HG02642 (cell line): ENCODE measurements around the gene MYO1D.
"Not testable (repeated sequence)": the region's sequence is repeated elsewhere in the genome, so short reads cannot be mapped to it uniquely, and the experiment has no call there.

ENCODE experiments used
- ATAC-seq: cut with Tn5 transposase; IDR thresholded peaks from one replicate; pipeline ENCODE4 v1.9.1; 2021; ENCODE audit warnings: mild to moderate bottlenecking; ENCODE audit not compliant: unreplicated experiment, poor library complexity

Gene MYO1D

DNA sequence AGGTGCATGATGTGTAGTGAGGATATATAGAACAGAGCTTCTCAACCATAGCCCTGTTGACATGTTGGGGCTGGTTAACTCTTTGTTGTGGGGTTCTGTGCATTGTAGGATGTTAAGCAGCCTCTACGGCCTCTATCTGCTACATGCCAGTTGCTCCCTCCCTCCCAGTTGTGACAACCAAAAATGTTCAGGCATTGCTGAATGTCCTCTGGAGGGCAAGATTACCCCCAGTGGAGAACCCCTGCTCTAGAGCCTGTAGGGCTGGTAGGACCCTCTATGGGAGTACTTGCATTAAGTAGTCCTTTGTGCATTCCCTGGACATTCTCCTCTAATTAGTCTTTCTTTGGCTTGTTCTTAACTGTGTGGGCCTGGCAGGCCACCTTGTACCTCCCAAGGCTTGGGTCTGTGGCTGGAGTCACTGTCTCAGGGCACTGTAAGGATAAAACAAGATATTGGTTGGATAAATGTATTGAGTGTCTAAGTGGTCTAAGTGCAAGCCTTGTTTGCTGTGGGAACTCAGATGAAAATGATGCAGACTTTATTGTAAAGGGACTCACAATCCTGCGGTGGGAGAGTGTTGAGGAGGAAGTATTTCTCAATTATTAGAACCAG is 19.8 kb upstream of the MYO1D start:
- no peak for ATAC-seq

DNA sequence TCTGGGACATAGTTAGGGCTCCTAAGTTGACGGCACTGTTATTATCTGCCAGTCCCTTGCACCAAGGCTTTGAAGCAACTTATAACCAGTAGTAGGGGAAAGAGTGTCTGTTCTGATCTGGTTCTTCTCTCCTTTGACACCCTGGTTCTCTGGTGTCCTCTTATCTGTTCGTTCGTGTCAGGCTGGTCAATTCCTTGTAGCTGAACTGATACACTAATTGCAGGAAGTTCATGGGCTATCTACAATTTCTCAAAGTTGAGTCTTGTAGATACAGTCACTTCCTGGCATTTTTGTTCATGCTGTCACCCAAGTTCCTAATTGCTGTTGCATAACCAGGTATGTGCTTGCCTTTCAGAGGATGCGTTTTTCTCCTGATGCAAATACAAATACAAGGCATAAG is 17.3 kb upstream of the MYO1D start:
- ATAC-seq = no peak

DNA sequence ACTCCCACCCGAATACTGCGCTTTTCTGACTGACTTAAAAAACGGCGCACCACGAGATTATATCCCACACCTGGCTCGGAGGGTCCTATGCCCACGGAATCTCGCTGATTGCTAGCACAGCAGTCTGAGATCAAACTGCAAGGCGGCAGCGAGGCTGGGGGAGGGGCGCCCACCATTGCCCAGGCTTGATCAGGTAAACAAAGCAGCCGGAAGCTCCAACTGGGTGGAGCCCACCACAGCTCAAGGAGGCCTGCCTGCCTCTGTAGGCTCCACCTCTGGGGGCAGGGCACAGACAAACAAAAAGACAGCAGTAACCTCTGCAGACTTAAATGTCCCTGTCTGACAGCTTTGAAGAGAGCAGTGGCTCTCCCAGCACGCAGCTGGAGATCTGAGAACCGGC is 10.5 kb upstream of the MYO1D start:
- not testable (repeated sequence) for ATAC-seq

DNA sequence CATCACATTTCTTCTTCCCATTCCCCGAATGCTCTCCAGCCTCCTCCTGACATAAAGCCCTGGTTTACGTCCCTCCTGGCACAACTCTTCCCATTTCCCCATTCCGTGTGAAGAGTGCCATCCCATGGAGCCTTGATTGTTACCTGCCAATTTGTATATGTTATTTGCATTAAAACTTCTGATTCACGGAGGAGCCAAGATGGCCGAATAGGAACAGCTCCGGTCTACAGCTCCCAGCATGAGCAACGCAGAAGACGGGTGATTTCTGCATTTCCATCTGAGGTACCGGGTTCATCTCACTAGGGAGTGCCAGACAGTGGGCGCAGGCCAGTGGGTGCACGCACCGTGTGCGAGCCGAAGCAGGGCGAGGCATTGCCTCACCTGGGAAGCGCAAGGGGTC is 10.0 kb upstream of the MYO1D start:
- not testable (repeated sequence) for ATAC-seq

DNA sequence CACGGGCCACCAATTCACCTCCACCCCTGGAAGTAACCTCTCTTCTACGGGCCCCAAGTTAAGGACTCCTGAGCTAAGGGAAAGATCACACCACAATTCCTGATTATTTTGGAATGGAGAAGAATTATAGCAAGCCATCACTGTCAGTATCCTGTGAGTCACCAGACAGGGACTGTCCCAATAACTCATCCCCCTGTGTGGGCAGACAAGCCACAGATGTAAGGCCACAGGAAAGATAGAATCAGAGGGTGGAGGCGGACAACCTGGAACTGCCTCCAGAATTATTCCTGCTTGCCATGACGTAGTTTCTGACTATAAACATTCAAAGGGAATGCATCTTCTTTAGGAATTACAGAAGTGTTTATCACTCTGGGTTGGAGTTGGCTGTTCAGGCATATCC is 5.8 kb upstream of the MYO1D start:
- no peak for ATAC-seq

DNA sequence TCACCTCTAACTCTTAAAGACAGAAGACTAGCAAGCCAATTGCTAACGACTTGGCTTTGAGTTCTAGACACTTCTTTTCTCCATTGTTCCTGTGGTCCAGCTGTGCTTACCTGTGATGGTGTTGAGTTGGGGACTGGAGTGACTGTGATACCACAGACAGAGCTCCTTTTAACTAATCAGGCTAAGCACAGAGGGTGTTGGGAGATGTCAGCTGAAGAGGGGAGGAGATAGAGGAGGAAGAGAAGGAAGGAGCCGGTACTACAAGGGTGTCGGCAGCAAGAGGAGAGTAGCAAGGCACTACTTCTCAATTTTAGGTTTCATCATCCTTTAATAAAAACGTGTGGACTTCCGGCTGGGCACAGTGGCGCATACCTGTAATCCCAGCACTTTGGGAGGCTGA is 5.1 kb upstream of the MYO1D start:
- ATAC-seq = no peak

DNA sequence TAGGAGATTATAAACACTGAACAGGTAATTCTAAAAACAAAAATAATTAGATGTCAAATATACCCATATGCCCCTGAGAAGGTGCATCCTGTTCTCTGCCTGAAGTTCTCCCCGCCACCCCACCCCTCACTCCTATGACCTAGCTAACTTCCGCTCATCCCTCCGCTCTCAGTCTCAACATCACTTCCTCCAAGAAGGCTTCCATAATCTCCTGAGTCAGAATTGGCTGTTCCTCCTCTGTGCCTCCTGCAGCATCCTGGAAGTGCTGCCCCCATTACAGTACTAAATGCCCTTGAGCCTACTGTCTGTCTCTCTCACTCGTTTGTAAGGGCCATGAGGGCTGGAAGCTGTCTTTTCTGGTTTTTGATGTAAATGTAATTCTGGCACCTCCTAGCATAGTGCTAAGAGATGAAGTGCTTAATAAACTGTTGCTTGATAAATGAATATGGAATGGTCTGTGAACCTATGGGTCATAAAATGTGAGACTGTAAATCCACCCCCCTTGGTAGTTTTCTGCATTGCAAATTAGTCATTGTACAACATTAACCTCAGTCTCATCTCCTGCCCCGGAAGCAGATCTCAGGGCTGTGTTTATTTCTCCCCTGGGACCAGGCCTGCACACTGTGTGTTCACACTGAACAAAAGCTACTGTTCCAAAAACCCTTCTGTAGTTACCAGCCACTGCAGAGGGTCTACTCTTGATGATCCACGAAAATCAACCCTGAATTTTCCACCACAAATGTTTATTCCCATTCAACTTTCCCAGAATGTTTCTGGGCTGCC is 3.9 kb upstream of the MYO1D start:
- ATAC-seq = no peak

DNA sequence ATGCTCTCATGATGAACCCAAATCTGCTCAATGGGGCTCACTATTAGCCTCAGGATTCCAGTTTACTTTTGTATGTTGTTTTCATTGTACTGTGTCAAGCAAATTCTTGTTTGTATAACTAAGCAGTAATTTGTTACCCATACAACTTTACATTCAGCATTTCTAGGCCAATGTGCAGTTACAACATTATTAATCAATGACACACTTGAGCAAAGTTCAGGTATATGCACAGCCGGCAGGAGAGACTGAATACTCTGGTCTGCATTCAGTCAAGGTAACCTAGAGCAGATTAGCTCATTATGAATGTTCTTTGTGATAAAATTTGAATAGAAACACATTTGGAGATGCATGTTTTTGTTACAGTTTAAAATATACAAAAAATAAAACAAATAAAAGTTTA is 2.2 kb upstream of the MYO1D start:
- ATAC-seq = no peak

DNA sequence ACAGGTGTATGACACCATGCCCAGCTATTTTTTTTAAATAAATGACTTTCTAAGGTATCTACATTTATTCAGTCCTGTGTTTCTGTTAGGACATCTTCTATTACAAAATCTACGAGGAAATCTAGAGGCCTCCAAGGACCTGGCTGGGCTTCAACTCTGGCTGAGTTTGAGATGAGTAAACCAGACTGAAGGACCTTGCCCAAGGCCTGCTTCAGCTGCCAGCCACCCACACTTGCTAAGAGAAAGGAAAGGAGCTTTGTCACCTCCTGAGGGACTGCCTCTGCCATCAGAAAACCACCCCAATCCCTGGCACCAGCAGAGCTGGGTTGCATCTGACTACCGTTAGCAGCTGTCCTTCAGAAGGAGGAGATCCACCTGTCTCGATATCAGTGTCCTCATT is 1.3 kb upstream of the MYO1D start:
- no peak for ATAC-seq

DNA sequence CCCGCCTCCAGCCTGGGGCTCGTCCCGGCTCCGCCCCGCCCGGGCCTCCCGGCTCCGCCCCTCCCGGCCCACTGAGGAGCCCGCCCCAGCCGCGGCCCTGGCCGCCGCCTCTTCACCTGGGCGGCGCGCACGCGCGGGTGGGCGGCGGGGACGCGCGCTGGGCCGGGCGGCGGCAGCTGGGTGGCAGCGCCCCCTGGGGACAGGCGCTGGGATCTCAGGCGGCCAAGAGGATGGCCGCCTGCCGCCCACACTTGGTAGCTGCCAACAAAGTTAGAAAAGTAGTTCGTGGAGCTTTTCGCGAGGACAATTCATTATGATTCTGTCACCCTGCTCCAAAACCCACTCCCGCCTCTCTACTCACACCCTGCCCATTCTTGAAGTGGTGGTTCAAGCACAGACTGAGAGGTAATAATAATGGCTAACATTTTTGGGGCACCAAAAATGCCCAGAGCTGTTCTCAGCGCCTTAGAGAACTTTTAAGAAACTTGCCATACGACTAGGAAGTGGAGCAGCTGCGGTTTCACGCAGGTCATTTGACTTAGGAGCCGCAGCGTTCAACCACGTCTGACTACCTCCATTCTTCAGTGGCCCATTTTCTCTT is 340 bp upstream of the MYO1D start:
- ATAC-seq = peak; percentile 90

DNA sequence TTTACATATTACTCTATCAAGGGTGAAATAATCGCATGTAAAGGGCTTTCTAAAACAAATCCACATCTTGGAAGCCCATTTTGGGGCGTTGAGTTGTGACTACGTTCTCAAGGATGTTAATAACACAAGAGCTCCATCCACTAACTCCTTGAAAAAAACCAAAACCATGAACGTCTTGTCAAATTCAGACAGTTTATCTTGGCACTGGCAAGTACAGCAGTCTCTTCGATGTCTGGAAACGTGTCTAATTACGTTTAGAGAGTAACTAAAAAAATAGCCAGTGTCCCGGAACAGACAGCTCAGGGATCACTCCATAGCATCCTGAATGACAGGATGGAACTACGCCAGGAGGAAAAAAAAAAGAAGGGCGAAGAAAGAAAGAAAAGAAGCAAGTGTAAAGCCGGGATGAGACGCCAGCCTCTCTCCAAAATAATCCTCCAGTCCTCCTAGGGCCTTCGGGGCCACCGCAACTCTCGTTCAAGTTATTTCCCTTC is 954 bp downstream of the MYO1D start:
- ATAC-seq = no peak

DNA sequence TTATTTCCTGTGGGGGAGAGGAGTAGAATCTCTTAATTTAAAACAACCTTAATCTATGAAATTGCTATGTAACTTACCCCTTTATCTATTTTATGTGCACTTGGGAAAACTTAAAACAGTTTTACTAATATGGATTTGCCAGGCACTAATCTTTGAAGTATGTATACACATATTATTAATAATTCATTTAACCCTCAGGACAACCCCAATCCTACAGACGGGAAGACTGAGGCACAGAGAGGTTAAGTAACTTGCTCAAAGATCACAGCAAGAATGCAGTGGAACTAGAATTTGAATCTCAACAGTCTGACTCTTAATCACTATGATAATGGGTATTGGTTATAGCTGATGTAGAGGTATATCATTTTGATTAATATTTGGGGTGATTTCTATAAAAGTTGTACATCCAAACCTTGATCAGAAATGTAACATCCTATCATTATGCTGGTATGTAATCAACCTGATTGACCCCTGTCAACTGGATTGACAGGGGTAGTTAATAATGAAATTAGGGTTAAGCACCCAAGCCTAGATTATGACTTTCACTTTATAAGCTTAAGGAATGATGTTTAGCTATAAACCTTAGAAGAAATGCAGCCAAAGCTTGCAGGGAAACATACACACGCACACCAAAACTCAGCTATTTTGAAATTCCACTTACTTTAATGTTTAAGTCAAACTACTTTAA is 1.6 kb downstream of the MYO1D start:
- no peak for ATAC-seq

DNA sequence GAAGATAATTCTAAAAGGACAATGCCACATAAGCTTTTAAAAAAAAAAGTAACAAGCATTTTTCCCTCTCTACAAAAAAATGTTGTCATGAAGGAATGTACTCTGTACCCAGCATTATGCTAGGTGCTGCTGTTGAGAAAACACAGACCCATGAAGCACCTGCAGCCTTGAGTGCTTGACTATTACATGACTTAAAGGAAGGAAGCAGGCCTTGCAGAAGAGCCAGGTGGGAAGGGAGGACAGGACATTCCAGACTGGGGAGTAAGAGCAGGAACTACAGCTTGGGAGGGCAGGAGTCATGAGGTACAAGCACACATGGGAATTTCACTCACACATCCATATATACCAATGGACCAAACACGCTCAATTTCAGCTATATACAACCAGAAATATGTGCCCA is 3.8 kb downstream of the MYO1D start:
- no peak for ATAC-seq

DNA sequence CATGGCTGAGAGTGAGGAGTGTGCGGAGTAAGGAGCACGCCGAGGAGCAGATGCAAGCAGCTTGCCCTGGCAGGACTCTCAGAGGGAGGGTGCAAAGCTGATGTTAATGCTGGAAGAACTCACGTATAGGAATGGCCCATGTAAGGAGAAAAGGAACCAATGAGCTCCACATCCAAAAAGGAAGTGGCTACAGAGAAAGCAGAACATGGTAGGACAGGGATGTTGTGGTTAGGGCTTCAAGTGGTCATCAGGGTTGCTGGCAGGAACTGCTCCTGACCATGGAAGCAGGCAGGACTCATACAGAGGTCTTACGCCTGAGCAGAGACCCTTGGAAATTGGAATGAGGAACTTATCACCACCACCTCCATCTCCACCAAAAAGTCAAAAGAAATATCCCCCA is 5.2 kb downstream of the MYO1D start:
- no peak for ATAC-seq

DNA sequence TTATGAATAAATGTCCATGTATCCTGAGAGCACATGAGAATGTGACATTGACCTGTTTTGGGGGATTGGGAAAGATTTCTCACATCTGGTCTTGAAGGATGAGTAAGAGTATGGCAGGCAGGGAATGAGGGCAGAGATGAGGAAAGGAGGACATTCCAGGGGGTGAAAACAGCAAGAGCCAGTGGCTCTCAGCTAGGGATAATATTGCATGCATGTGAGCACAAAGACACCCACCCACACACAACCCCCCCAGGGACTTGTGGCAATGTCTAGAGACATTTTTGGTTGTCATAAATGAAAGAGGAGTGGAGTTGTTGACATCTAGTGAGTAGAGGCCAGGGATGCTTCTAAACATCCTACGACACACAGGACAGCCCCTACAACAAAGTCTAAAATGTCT is 6.0 kb downstream of the MYO1D start:
- no peak for ATAC-seq

DNA sequence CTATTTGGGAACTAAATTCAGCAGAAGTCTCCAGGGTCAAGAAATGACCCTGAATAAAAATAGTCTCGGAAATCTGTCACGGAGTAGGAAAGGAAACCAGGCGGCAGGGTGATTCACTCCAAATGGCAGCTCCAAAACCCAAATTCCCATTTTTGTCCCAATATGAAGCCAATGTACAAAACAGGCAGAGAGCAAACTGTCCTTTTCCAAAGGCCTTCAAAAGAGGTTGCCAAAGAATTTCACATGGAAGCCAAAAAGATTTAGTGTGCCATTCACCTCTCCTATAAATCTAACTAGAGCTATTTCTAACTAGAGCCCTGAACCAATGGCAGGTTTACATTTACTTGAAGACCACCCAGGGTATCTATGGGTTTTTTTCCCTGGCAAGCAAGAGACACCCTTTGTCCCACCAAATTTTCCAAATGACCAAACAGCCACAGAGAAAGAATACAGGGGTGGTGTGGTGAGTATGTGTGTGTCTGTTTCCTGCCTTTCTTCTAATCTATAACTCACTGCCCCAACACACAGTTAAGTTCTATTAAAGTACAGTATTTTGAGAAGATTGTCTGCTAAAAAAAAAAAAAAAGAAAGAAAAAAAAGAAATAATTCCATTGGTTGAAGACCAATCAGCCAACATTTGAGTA is 6.8 kb downstream of the MYO1D start:
- ATAC-seq = no peak

DNA sequence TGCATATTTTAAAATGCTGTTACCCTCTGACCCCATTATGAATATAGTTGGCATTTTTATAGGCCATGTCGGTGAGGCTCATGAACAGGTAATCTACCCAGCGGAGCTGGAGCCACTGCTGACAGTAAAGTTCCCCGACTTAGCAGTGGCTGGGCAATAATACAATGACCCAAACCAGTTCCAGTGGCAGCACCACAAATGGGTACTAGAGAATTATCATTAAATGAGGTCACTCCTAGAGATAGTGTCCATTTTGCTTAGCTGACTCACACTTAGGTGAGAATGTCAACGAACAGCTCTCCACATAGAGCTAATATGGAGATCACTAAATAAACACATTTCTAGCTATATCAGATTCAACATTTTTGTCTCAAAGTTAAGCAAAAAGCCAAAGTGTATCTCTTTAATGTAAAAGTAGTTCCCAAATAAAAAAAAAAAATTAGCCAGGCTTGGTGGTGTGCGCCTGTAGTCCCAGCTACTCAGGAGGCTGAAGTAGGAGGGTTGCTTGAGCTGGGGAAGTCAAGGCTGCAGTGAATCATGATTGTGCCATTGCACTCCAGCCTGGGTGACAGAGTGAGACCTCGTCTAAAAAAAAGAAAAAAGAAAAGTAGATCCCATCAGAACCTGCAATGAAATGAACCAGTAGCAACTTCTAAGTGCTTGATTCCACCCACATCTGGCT is 7.4 kb downstream of the MYO1D start:
- ATAC-seq = no peak

DNA sequence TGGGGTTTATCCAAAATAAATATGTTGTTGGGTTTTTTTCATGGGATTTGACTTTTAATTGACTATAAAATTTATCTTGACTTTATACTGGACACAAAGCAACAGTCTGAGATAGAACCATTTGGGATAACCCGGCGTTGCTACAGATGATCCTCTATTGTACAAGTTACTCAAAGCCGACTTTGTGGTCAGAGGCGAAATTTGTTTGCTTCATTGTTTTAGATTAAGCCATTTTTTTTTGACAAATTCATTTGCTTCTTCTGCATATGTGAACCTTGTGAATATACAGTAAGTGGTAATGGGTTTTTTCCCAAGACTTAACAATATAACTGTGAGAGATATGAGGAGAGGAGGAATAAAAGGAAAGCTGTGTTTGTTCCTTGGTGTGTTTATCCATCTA is 11.8 kb downstream of the MYO1D start:
- no peak for ATAC-seq

DNA sequence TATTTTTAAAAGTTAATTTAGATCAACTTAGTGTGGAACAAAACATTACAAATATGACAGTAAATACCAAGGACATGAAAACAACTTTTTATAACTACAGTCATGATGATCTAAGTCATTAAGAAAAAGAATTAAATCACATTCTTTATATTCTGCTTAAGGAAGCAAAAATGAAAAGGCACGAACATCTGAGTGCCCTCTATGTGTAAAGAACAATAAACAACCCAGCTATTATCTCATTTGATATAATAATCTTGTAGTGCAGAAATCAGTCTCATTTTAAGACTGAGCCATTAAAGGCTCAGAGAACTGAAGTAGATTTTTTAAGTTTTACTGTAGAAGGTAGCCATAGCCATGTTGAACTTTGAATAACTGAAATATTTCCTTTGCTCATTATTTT is 13.4 kb downstream of the MYO1D start:
- no peak for ATAC-seq

DNA sequence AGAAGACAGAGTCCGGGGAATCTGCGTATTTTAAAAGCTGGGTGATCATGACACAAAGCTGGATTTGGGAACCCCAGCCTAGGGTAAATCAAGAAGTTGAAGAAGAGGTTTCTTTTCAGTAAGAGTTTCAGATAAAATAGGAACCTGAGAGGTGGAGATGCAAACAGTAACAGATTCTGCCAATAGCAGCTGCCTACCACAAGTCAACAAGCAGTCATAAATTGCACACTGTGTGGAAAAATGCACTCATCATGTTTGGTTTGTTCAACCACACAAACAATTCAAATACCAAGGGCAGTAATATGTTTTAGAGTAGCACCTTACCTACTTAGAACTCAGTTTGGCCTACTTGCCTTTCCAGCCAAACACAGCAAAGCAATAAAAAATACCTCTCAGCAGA is 14.0 kb downstream of the MYO1D start:
- no peak for ATAC-seq
